ENCODE results near the gene XCL2.
"Not testable (repeated sequence)": the region's sequence is repeated elsewhere in the genome, so short reads cannot be mapped to it uniquely, and the experiment has no call there.

The XCL2 gene

GRCh38 chr1:168543840-168544498, at the start of gene XCL2:
Gene XCL2, minus strand, starts transcription at chr1:168543997. Its CDS starts 33 bp downstream, at chr1:168543964.
- DNase-seq (ENCODE audit: low spot score) = not testable (repeated sequence)

DNA sequence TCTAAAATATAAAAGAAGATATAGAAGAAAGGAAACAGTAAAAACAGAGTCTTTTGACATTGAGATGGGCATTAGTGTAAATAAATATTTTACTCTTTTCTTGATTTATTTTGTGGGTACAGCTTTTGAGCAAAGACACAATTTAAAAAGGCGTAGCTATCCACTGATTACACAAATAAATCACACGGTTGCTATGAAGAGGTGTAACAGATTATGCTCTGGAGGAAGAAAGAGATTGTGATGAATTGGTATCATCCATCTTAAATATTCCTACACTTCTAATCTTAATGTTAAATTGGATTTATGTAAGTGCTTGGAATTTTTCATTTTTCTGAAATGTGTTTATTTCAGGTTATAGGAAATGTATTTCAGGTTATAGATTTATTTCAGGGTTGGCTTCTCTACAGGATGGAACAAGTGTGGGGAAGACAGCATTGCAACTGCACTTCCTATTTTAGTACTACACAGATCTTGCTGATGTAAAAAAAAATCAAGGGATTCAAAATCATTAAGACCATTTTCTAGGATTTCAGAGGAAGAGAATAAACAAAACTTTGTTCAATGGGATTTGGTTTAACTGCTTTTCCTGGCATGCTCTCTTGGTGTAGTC, 47.9 kb upstream of the XCL2 start:
- DNase-seq (ENCODE audit: low spot score) = no peak

DNA sequence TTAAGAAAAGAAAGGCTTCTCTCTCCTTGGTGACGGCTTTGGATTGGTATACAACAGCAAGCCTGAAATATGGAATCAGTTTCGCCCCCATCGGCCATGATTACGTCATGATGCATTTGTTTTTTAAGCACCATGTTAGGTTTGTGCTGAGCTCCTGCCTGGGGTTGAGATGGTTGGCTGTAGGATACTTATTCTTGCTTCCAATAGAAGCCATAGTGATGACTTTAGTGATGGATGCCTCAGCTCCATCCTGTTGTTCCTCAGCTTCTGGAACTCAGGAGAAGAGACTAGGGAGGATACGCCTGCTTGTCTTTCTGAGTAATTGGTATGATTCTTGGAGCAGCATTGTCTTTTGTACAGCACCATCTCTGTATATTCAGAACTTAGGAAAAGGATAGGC, 47.3 kb upstream of the XCL2 start:
- no peak for DNase-seq (ENCODE audit: low spot score)

- no peak for DNase-seq (ENCODE audit: low spot score)
Observed at GRCh38 chr1:168589167-168589566, 45.4 kb upstream of the XCL2 start.

GRCh38 chr1:168585937-168586336, 42.1 kb upstream of the XCL2 start:
- DNase-seq (ENCODE audit: low spot score) = no peak

DNA sequence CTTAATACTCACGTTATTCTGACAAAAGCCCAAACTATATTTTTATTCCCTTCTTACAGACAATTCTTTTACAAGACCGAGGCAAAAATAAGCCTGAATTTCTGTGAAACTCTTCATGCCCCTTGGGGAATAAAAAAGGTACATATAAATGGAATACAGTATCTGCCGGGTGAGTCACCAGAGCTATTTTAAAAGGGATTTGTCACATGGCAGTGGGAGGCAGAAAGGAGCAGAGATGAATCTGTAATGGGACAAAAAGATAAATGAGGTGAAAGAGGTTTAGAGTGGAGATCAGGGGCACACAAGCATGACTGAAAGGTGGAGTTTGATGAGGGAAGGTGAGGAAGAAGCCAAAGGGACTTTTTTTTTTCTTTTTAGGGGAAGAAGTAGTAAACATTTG, 41.4 kb upstream of the XCL2 start:
- DNase-seq (ENCODE audit: low spot score) = no peak

DNA sequence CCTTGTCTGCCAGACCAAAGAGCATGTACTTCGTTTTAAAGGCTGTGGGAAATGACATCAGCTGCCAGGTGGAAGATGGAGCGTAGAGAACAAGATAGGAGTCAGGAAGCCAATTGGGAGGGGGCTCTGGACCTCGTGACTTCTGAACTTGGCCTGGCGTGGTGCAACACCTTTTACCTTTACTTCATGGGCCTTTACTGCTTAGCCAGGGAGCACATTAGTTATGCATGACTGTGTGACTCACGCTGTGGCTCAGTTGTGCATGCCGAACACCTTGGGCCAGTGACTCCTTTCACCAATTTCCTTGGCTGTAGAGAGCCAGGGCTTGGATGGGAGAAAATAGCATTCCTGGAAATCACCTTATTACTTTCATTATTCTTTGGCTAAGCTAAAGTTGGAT, 39.8 kb upstream of the XCL2 start:
- DNase-seq (ENCODE audit: low spot score) = no peak

- no peak for DNase-seq (ENCODE audit: low spot score)
Observed at GRCh38 chr1:168582688-168583336, 39.0 kb upstream of the XCL2 start.

GRCh38 chr1:168581817-168582572, 38.2 kb upstream of the XCL2 start:
- DNase-seq (ENCODE audit: low spot score) = no peak

GRCh38 chr1:168580991-168581390, 37.2 kb upstream of the XCL2 start:
- not testable (repeated sequence) for DNase-seq (ENCODE audit: low spot score)

DNA sequence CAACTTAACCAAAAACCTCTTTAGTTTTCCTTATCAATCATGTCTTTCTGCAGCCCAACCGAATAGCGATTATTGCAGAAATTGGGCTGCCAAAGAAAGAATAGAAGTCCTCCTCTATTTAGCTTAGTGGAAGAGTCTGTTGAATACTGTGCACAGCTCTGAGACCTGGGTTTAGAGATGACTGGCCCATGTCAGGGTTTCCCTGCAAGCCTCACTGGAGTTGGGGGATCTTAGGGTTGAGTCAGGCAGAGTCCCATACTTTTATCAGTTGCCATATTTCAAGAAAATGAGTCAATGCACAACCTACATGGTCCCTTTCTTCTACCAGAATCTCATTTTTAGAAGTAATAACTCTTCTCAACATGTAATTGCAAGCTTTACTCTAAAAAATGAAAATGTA, 36.5 kb upstream of the XCL2 start:
- not testable (repeated sequence) for DNase-seq (ENCODE audit: low spot score)

- DNase-seq (ENCODE audit: low spot score) = not testable (repeated sequence)
Observed at GRCh38 chr1:168578531-168579185, 34.9 kb upstream of the XCL2 start.

- not testable (repeated sequence) for DNase-seq (ENCODE audit: low spot score)
Observed at GRCh38 chr1:168576245-168576688, 32.5 kb upstream of the XCL2 start, which contains the start of gene XCL1. Gene XCL1, plus strand, starts transcription at chr1:168576605. Its CDS starts 33 bp downstream, at chr1:168576638.

- peak; percentile 50 for DNase-seq (ENCODE audit: low spot score)
Observed at GRCh38 chr1:168574234-168574633, 30.4 kb upstream of the XCL2 start.

- no peak for DNase-seq (ENCODE audit: low spot score)
Observed at GRCh38 chr1:168572633-168573032, 28.8 kb upstream of the XCL2 start.

DNA sequence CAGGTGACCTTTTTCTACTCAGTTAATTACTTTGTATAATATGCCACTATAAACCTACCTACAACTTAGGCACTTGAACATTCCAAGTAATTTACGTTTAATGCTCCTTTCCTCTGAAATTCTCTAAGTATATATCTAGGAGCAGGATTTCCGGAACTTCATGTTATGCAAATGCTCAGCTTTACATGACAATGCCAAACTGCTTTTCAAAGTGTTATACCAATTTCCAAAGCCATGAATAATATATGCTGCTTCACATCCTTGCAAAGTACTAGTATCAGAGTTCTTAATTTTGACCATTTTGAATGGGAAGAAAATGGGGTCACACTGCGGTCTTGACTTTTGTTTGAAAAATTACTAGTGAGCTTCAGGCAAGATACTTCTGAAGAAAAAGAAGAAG, 26.9 kb upstream of the XCL2 start:
- DNase-seq (ENCODE audit: low spot score) = no peak

DNA sequence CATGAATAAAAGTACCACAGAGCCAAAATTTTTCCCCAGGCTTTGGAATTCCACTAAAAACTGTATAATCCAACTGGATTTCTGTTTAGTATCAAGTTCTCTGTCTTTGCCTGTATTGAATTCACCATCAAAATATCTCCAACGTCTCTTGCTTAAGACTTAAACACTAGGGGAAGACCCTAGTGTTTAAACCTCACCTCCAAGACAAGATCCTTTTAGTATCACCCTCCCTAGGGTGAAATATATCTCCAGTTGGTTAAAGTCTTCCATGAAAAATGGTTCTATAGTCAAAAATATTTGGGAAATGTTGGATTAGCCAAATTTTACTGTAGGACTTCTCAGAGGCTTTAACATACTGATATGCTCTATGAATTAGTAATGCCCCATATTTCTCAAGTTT, 24.5 kb upstream of the XCL2 start:
- no peak for DNase-seq (ENCODE audit: low spot score)

DNA sequence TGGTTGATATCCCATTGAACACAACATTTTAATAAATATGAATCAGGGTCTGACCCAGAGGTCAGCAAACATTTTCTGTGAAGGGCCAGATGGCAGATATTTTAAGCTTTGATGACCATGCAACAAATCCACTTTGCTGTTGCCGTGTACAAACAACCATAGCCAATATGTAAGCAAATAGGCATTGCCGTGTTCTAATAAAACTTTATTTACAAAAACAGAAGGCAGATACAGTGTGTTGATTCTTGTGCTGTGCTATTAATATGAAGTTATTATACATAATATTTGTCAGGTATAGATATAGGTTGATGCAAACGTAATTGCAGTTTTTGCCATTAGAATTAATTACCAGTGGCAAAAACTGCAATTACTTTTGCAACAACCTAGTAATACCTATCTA, 23.8 kb upstream of the XCL2 start:
- no peak for DNase-seq (ENCODE audit: low spot score)

DNA sequence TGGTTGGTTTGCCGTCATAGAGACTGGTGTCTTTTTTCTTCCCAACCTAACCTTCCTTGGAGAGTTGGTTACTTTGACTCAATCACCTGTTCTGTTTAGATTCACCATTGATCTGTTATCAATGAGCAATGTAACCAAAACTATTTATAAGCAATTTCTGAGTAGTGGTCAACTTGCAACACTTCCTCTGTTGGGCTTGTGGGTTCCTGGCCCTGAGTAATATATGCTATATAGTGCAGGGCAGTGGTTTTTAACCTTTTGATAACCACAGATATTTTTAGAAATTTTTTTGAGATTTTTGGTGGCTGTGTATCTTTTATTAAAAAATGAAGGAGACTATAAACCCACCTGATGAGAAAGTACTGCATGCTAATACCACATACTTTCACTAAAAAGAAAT, 23.2 kb upstream of the XCL2 start:
- DNase-seq (ENCODE audit: low spot score) = no peak

GRCh38 chr1:168565825-168566224, 22.0 kb upstream of the XCL2 start:
- no peak for DNase-seq (ENCODE audit: low spot score)

DNA sequence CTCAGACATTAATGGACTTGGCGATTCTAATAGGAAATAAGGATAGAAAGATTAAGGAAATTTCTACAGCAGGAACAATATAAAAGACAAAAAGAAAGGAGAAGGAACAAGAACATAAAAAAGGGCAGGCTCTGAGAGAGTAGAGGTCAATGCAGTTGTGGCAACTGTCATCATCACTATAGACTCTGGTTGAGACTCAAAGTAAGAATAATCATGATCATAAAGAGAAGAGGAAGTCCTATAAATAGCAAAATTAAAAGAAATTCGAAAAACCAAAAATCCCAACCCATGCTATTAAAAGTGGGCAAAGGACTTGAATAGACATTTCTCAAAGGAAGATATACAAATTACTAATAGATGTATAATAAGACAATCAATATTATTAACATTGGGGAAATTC, 18.2 kb upstream of the XCL2 start:
- DNase-seq (ENCODE audit: low spot score) = no peak

- DNase-seq (ENCODE audit: low spot score) = no peak
Observed at GRCh38 chr1:168560370-168560769, 16.6 kb upstream of the XCL2 start.

Data from CD4-positive, alpha-beta T cell treated with Interleukin-2 at 100 ng/mL for 4 hours (primary cell).